ENCODE data around the gene MTHFD2L.
"Not testable (repeated sequence)": the region's sequence is repeated elsewhere in the genome, so short reads cannot be mapped to it uniquely, and the experiment has no call there.

Gene MTHFD2L

GRCh38 chr4:74190919-74191397 lies 33.0 kb downstream of the MTHFD2L start:
- no peak for DNase-seq

- peak in 1 of 2 experiments; percentile 12 for DNase-seq
Observed at GRCh38 chr4:74197080-74197479, 39.2 kb downstream of the MTHFD2L start.

DNA sequence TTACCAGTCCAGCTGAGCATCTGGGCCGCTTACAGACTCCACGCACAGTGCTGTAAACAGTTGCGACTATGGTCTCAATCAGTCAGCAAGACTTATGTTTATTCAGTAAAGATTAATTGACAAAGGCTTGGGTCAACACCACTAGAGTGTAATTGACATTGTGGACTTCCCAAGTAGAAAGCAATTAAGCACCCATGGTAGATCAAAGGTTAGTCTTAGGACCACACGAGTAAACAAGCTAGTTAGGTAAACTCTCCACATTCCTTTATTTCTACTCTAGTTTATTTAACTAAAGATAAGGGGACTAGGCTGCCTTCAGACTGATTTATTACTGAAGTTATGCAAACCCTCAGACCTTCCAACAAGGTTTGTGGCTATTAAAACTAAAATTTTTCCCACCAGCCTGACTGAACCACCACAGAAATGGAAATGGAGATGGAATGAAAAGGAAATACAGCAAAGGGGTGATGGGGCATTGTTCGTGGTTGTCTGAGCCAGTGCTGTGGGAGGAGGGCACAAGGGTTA lies 44.2 kb downstream of the MTHFD2L start:
- no peak for DNase-seq

DNA sequence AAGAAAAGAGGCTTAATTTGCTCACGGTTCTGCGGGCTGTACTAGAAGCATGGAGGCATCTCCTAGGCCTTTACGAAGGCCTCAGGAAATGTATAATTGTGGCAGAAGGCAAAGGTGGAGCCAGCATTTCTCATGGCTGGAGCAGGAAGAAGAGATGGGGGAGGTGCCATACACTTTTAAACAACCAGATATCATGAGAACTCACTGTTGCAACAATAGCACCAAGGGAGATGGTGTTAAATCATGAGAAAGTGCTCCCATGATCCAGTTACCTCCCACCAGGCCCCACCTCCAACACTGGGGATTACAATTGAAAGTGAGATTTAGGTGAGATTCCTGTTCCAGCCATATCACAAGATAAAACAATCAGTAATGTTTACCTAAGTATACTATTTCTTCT lies 45.5 kb downstream of the MTHFD2L start:
- DNase-seq: no peak

GRCh38 chr4:74205046-74205445 lies 47.1 kb downstream of the MTHFD2L start:
- no peak for DNase-seq

- DNase-seq: no peak
Observed at GRCh38 chr4:74205559-74205958, 47.6 kb downstream of the MTHFD2L start.

GRCh38 chr4:74206088-74206825 lies 48.3 kb downstream of the MTHFD2L start:
- DNase-seq: no peak

- DNase-seq: not testable (repeated sequence)
Observed at GRCh38 chr4:74214457-74215159, 56.7 kb downstream of the MTHFD2L start.

DNA sequence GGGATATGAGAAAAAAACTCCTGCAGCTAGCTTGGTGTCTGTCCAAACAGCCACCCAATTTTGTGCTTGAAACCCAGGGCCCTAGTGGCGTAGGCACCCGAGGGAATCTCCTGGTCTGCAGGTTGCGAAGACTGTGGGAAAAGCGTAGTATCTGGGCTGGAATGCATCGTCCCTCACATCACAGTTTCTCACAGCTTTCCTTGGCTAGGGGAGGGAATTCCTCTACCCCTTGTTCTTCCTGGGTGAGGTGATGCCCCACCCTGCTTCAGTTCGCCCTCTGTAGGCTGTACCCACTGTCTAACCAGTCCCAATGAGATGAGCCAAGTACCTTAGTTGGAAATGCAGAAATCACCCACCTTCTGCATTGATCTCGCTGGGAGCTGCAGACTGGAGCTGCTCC lies 57.3 kb downstream of the MTHFD2L start:
- not testable (repeated sequence) for DNase-seq

DNA sequence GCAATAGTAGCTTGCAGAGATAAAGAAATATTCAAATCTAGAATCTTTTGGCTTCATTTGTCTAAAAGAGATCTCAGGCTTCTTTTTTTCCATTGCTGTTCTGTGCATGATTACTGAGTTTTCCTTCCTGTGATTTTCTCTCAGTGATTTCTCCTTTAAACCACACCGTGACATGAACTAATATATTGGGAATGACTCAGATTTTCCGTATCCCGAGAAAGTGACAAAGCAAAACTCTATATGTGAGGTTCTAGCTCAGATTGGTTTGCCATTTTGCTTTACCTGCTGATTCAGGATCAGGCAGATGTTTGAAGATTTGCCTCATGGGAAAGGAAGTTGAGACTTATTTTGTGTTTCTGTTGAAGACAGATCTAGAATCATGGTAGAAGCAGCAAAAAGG lies 59.4 kb downstream of the MTHFD2L start:
- no peak for DNase-seq

DNA sequence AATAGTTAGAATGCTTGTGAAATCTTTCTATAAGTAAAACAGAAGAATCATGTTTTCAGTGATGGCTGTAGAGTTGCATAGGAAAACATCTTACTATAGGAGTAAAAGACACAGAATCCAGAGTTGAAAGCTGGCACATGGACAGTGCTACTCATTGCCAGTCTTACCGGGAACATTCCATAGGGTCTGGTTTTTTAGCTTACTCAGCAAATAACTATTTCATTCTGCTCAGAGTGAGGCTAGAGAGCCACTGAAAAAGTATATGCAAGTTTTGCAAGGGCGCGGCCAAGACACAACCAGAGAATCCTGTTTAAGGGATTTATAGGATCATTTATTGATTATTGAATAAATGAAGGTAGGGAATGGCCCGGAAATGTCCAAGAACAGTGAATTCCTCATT lies 60.3 kb downstream of the MTHFD2L start:
- DNase-seq: no peak

DNA sequence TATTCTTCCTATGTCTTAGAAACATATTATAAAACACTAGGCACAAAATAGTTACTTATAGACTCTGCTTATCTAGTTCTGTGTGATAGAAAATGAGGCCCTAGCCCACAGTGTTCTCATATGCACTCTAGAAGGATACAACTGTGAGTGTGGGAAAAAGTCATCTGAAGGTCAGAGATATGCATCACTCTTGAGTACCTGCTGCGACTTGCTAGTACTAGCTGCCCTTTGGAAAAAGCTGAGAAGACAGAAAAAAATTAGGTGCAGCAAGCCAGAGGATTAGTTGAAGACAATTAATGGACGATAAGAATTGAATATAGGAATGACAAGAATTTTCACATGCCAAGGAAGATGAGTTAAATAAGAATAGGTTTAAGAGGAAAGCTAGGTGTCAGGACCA lies 61.3 kb downstream of the MTHFD2L start:
- DNase-seq: no peak

GRCh38 chr4:74223098-74223497 lies 65.2 kb downstream of the MTHFD2L start:
- no peak for DNase-seq

GRCh38 chr4:74223801-74224200 lies 65.9 kb downstream of the MTHFD2L start:
- DNase-seq: no peak

DNA sequence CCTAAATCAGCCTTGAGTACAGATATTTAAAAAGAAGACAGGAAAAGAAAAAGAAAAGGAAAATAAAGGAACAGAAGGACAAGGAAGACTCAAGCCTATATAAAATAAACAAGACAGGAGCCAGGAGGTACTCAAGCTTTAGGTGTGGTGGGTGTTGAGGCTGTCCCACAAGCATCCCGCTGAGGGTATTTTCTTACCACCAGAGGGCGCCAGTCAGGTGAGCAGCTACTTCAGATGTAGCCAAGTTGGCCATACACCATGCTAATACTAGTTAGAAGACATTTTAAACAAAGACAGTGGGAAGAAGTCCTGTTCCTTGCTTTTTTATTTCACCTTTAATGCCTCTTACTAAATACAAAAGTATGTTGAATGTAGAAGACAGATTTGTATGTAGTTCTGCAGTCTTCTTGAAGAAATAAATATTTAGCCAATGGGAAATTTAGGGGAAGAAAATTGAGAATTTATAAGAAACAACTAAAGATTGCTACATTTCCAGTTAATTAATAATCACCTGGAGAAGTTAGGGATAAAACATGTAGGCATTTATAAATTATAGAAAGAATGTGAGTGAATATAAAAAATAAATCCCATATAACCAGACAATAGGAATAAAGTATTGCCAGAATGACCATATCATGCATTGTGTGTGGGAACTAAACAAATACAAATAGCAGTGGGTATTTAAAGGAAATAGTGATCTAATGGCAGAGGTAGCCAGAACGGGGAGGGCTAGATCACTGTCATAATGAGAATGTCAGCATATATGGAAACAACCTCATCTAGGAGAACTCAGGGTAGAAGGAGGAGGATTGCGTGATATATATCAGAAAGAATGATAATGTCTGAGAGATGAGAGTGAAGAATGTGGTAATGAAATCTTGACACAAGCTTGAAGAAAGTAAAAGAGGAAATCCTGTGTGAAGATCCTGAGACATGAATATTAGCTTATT lies 71.0 kb downstream of the MTHFD2L start:
- DNase-seq: peak; percentile 34 to 51

GRCh38 chr4:74230902-74231499 lies 73.1 kb downstream of the MTHFD2L start:
- DNase-seq: no peak

- no peak for DNase-seq
Observed at GRCh38 chr4:74235135-74235534, 77.2 kb downstream of the MTHFD2L start.

DNA sequence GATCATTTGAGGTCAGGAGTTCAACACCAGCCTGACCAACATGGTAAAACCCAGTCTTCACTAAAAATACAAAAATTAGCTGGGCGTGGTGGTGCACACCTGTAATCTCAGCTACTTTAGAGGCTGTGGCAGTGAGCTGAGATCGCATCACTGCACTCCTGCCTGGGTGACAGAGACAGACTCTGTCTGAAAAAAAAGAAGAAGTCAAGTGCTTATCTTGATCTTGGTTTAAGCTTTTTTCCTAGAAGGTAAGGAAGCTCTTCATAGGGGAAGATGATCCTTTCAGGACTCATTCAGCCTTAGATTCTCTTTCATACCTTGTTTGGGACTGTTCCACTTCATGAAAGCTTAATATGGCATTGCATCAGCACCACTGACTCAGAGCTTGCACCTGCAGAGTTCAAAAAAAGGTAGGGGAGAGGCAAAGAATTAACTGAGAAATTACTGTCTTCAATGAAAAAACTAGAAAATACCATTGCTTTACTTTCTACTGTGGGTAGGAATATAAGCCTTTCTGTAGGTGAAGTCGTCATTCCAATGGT lies 79.6 kb downstream of the MTHFD2L start:
- no peak for DNase-seq

GRCh38 chr4:74244049-74244448 lies 86.1 kb downstream of the MTHFD2L start:
- no peak for DNase-seq

GRCh38 chr4:74252933-74253332 lies 95.0 kb downstream of the MTHFD2L start:
- DNase-seq: no peak

- DNase-seq: no peak
Observed at GRCh38 chr4:74254386-74254785, 96.5 kb downstream of the MTHFD2L start.

DNA sequence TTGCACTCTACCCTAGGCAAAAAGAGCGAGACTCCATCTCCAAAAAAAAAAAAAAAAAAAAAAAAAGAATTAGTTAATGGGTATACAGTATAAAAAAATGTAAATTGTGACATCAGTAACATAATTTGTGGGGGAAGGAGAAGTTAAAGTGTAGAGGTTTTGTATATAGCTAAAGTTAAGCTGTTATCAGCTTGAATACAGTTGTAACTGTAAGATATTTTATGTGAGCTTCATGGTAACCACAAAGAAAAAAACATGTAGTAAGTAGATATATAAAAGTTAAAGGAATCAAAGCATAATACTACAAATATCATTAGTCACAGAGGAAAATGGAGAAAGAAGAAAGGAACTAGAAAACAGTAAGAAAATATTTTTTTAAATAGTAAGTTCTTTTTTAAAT lies 97.2 kb downstream of the MTHFD2L start:
- no peak for DNase-seq
